ENCODE results near the gene MLKL.

DNA sequence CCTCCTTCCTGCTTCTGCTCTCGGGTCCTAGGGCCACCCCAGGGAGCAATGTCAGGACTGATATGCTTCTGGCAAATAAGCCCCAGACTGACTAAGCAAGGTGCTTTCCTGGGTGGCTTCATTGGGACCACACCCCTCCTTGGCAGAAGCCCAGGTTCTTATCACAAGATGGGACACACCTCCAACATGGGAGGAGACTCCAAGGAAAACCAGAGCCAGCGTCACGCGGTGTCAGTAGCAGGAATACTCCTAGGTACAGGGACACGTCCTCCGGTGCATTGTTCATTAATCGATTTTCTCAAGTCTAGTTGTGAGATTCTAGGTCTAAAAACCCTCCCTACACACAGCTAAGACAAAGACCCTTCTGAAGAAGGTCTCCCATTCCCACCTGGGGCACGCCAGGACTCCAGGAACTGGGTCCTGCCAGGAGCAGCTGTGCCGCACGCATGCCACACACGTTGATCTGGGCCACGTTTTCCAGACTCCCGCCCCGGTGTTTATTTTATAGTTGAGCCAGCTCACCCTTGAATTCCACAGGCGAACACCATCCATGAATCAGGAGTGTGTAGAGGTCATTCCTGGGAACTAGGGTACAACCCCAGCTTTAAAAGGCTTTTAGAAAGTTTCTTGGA lies 43.1 kb upstream of the MLKL start:
- TF ChIP-seq EZH2phosphoT487 (IDR thresholded peaks at IDR 0.05; ENCODE audit: insufficient read depth, low read depth) (no peak), EZH2 (IDR thresholded peaks at IDR 0.05; ENCODE audit: insufficient read depth, poor library complexity, severe bottlenecking) (no peak)

All from GM23248 (cell line).